Activated CD8-positive, alpha-beta memory T cell treated with anti-CD3 and anti-CD28 coated beads, Interleukin-2, amount 50 U/mL, for 24 hours (primary cell): Measurements from ENCODE around the gene C6orf47.

Source experiments
- DNase-seq: peaks from one replicate; pipeline ENCODE4 v3.0.0-alpha.2; 2020; ENCODE audit errors: extremely low read depth

Gene C6orf47

DNA sequence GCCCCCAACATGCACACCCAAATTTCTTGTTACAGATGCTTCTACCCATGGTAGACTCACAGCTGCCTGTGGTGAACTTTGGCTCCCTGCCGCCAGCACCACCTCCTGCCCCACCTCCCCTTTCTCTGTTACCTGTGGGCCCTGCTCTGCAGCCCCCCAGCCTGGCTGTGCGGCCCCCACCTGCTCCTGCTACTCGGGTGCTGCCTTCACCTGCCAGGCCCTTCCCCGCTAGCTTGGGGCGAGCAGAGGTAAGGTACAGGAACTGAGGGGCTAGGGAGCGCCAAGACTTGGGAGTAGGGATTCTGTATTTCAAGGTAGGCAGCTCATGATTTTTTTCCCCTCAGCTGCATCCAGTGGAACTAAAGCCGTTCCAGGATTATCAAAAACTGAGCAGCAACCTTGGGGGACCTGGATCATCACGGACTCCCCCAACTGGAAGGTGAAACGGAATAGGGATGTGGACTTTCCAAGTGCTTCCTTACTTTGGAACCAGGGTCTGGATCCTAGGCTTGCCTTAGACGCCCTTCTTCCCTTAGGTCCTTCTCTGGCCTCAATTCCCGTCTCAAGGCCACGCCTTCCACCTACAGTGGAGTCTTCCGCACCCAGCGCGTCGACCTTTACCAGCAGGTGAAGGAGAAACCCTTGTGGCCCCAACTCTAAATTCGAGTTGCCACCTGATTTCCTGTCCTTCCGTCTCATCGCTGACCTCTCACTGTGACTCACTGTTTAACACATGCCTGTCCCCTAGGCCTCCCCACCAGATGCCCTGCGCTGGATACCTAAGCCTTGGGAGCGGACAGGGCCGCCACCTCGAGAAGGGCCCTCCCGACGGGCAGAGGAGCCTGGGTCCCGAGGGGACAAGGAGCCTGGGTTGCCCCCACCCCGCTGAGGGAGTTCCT is 23.6 kb downstream of the C6orf47 start:
- DNase-seq: no peak

- DNase-seq: no peak
These were observed 25.5 kb downstream of the C6orf47 start for GRCh38 chr6:31634969-31635575.

- DNase-seq: no peak
These were observed 26.4 kb downstream of the C6orf47 start for GRCh38 chr6:31634131-31634530.

DNA sequence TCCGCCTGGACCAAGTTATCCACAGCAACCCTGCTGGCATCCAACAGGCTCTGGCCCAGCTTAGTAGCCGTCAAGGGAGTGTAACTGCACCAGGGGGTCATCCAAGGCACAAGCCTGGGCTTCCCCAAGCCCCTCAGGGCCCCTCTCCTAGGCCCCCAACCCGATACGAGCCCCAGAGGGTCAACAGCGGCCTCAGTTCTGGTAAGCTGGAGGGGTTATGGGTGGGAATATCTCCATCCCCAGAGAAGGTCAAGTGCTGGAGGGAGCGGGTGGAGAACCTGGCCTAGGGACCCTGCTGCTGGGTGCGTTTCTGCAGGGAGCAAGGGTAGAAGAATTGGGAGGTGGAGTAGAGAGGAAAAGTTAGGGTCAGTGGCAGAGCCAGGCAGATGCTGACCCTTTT is 27.1 kb downstream of the C6orf47 start:
- no peak for DNase-seq

DNA sequence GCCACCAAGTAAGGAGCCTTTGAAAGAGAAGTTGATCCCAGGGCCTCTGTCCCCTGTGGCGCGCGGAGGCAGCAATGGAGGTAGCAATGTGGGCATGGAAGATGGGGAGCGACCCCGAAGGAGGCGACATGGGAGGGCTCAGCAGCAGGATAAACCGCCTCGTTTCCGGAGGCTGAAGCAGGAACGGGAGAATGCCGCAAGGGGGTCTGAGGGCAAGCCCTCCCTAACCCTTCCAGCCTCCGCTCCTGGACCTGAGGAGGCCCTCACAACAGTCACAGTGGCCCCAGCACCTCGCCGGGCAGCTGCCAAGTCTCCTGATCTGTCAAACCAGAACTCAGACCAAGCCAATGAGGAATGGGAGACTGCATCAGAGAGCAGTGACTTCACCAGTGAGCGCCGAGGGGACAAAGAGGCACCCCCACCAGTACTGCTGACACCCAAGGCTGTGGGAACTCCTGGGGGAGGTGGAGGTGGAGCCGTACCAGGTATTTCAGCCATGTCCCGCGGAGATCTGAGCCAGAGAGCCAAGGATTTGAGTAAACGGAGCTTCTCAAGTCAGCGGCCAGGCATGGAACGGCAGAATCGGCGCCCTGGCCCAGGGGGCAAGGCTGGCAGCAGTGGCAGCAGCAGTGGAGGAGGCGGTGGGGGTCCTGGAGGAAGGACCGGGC is 28.2 kb downstream of the C6orf47 start:
- DNase-seq: no peak

GRCh38 chr6:31631681-31632278 is 28.8 kb downstream of the C6orf47 start:
- no peak for DNase-seq

GRCh38 chr6:31631209-31631608 is 29.4 kb downstream of the C6orf47 start:
- no peak for DNase-seq

GRCh38 chr6:31630177-31630934 is 30.2 kb downstream of the C6orf47 start:
- no peak for DNase-seq

DNA sequence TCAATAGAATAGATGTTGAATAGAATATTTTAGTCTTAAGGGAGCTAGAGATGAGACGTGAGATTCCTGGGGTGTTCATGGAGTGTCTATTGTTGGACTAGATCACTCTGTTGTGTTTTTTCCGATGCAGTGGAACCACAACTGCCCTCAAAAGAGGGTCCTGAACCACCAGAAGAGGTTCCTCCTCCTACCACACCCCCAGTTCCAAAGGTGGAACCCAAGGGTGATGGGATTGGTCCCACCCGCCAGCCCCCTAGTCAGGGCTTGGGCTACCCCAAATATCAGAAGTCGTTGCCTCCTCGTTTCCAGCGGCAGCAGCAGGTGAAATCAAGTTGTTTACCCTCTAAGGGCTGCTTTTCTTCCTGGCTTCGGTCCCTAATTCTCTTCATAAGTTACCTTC is 31.6 kb downstream of the C6orf47 start:
- no peak for DNase-seq

GRCh38 chr6:31627690-31628287 is 32.8 kb downstream of the C6orf47 start:
- no peak for DNase-seq

DNA sequence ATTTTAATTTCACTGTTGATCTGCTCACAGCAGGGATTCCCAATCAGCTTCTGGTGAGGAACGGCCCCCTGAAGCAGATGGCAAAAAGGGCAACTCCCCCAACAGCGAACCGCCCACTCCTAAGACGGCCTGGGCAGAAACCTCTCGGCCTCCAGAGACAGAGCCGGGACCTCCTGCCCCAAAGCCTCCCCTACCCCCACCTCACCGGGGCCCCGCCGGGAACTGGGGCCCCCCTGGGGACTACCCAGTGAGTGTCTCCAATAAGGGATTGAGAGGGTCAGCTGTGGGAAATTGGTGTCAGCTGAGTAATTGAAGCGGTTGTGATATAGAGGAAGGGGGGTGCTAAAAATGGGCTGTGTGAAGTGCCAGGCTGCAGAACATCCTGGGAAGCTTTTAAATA is 33.6 kb downstream of the C6orf47 start:
- DNase-seq: no peak

GRCh38 chr6:31624070-31624469 is 36.5 kb downstream of the C6orf47 start:
- no peak for DNase-seq

DNA sequence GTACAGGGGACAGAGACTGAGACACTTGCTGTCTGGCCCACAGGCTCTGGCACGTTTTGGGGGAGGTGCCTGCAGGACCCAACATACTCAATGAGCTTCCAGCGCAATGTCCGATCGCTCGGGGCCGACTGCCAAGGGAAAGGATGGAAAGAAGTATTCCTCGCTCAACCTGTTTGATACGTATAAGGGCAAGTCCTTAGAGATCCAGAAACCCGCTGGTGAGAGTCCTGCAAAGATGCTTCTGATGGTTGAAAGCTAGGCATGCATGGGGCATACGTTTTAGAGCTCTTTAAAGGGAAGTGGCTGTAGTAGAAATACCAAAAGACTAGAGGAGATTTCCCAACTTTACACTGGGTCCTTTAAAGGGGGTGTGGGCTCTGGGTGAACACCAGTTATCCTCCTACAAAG is 37.9 kb downstream of the C6orf47 start:
- DNase-seq: no peak

DNA sequence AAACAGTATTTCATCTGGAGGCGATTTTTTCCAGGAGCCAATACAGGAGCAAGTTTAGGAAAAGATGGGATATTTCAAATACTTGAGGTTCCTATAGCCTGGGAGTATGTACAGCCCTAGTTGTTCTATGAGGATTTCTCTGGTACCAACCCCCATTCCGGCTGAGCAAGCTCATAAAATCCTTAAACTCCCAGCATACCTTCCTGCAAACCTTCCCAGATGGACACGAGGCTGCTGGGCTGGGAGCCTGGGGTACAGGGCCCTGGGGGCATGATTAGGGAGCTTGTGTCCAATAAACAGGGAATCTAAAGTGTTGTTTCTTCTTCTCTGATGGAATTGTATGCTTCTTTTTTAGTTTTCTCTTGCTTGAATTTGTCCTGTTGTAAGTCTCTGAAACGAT is 38.6 kb downstream of the C6orf47 start:
- no peak for DNase-seq

GRCh38 chr6:31621320-31621939 is 39.1 kb downstream of the C6orf47 start:
- no peak for DNase-seq

DNA sequence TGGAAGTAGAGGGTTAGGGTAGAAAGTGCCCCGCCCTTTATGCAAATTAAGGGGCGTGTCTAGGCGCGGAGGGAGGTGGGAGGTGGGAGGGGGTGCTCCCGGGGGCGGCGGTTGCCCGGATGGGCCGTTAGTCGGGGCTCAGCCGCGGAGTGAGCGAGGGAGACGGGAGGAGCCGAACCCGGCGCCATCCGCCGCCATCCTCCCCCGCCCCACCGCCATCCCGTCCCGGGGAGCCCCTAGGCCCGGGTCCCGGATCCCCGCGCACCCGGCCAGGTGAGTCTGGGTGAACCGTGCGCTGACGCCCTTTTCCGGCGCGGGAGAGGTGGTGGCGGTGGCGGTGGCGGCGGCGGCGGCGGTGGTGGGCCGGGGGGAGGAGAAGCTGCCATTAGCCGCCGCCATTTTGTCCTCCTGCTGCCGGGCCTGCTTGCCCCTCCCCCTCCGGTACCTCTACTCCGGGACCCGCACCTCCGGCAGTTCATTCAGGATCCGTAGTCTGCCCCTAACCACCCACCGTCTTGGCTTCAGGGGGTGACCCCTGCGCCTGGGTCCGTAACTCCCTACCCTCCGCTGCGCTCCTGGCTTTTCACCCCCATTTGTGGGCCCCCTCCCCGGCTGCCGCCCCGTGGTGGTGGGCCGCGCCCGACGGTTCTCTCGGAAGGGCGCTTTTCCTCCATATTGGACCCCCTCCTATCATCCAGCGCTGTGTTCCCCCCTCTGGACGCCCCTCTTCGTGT is 39.8 kb downstream of the C6orf47 start, which contains the start of gene PRRC2A:
PRRC2A (plus strand) TSS at position 130 of the 734 bp plus-strand sequence. CDS start 2,075 bp downstream, outside the sequence.
- peak; percentile 45 for DNase-seq

DNA sequence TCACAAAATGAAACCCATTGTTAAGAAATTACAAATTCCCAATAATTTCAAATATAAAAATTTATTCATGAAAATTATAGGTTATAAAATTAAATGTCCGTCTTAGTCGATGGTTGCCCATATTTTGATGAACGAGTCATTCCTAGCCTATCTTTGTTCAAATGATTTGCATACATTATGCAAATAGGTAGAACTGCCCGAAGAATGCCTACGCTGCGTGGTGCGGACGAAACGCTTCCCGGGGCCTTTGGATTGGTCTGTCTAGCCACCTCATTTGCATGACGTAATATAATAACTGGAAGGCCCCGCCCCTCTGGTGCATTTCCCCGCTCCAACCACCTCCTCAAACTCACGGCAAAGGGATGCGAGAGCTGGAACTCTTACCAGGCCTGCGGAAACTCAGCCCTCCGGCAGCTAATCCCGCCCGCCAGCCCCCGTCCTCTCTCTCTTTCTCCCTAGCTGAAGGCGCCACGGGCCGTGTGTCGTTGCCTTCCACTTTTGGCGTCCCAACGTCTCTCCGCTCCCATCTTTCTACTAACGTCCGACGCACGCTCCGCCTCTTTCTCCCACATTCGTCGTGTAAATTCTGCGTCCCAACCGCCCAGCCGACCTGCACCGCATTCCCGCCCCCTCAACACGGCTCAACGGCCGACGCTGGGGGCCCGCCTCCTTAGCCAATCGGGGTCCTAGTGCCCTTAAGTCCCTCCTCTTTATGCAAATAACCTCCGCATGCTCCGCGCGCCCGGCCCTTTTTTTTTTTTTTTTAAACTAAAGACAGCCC is 40.6 kb downstream of the C6orf47 start:
- DNase-seq: peak; percentile 92

GRCh38 chr6:31617010-31617409 is 43.6 kb downstream of the C6orf47 start:
- no peak for DNase-seq

GRCh38 chr6:31615748-31616147 is 44.8 kb downstream of the C6orf47 start:
- DNase-seq: no peak
